ENCODE measurements around the gene CDC42EP5.

The CDC42EP5 gene

GRCh38 chr19:54424201-54424600 lies 48.9 kb downstream of the CDC42EP5 start:
- TF ChIP-seq PAX5 (IDR thresholded peaks at IDR 0.05; ENCODE audit: insufficient read depth, low read length, severe bottlenecking) (no peak), SPI1 (IDR thresholded peaks at IDR 0.05; ENCODE audit: low read depth, low read length) (no peak), POLR2AphosphoS5 (IDR thresholded peaks at IDR 0.05; ENCODE audit: low read depth, low read length) (no peak), POLR2A (IDR thresholded peaks at IDR 0.05; ENCODE audit: low read depth, low read length) (no peak), POU2F2 (IDR thresholded peaks at IDR 0.05; ENCODE audit: low read depth, low read length) (no peak), TAF1 (IDR thresholded peaks at IDR 0.05; ENCODE audit: low read depth, low read length) (no peak)
- DNase-seq (ENCODE audit: insufficient read length, low spot score) = no peak
- FAIRE-seq = no peak

DNA sequence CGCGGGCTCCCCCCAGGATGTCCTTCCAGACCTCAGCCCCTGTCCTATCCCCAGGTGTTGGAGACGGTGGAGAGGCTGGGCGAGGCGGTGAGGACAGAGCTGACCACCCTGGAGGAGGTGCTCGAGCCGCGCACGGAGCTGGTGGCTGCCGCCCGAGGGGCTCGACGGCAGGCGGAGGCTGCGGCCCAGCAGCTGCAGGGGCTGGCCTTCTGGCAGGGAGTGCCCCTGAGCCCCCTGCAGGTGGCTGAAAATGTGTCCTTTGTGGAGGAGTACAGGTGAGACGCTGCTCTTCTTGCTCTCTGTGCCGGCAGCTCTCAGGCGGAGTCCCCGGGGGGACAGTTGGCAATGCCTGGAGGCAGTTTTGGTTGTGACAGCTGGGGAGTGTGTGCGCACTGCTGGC lies 51.0 kb downstream of the CDC42EP5 start:
- FAIRE-seq = no peak
- no peak for DNase-seq (ENCODE audit: insufficient read length, low spot score)
- TF ChIP-seq PAX5 (IDR thresholded peaks at IDR 0.05; ENCODE audit: insufficient read depth, low read length, severe bottlenecking) = no peak
- no peak for TF ChIP-seq SPI1 (IDR thresholded peaks at IDR 0.05; ENCODE audit: low read depth, low read length)
- TF ChIP-seq POLR2AphosphoS5 (IDR thresholded peaks at IDR 0.05; ENCODE audit: low read depth, low read length) = no peak
- TF ChIP-seq POU2F2 (IDR thresholded peaks at IDR 0.05; ENCODE audit: low read depth, low read length) = no peak
- no peak for TF ChIP-seq POLR2A (IDR thresholded peaks at IDR 0.05; ENCODE audit: low read depth, low read length)
- no peak for TF ChIP-seq TAF1 (IDR thresholded peaks at IDR 0.05; ENCODE audit: low read depth, low read length)

DNA sequence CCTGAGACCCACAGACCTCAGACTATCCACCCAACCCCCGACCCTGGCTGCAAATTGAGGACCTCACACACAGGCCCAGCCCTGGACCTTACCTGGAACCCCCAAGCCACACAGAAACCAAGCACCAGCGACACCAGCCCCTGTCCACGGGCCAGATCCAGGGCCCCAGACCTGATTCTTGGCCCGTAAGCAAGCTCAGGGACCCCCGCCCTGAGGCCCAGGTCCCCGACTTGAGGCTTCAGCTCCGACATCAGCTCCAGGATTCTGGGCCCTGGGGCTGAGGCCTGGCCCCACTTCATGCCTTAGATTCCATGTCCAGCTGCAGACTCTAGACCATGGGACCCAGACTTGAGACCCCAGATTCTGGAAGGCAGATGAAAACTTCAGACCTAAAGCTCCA lies 51.6 kb downstream of the CDC42EP5 start:
- DNase-seq (ENCODE audit: insufficient read length, low spot score) = no peak
- TF ChIP-seq POU2F2 (IDR thresholded peaks at IDR 0.05; ENCODE audit: low read depth, low read length) (no peak), TAF1 (IDR thresholded peaks at IDR 0.05; ENCODE audit: low read depth, low read length) (no peak), SPI1 (IDR thresholded peaks at IDR 0.05; ENCODE audit: low read depth, low read length) (no peak), POLR2A (IDR thresholded peaks at IDR 0.05; ENCODE audit: low read depth, low read length) (no peak), PAX5 (IDR thresholded peaks at IDR 0.05; ENCODE audit: insufficient read depth, low read length, severe bottlenecking) (no peak)
- FAIRE-seq = no peak

DNA sequence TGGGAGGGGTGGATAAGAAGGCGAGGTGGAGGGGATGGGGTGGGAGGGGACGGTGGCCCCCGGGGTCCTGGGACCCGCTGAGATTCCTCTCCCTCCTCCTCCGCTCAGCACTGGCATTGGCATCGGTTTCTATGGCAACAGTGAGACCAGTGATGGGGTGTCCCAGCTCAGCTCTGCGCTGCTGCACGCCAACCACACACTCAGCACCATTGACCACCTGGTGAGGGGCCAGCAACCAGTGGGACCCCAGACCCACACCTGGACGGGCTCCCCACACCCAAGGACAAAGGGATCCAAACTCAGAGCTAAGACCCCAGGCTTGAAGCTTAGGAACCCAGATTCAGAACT lies 52.0 kb downstream of the CDC42EP5 start:
- FAIRE-seq (no peak), DNase-seq (ENCODE audit: insufficient read length, low spot score) (no peak)
- TF ChIP-seq POLR2A (IDR thresholded peaks at IDR 0.05; ENCODE audit: low read depth, low read length) = no peak
- no peak for TF ChIP-seq POLR2AphosphoS5 (IDR thresholded peaks at IDR 0.05; ENCODE audit: low read depth, low read length)
- no peak for TF ChIP-seq TAF1 (IDR thresholded peaks at IDR 0.05; ENCODE audit: low read depth, low read length)
- TF ChIP-seq POU2F2 (IDR thresholded peaks at IDR 0.05; ENCODE audit: low read depth, low read length) = no peak
- TF ChIP-seq PAX5 (IDR thresholded peaks at IDR 0.05; ENCODE audit: insufficient read depth, low read length, severe bottlenecking) = no peak
- no peak for TF ChIP-seq SPI1 (IDR thresholded peaks at IDR 0.05; ENCODE audit: low read depth, low read length)

GRCh38 chr19:54420383-54421168 lies 52.5 kb downstream of the CDC42EP5 start:
- no peak for FAIRE-seq
- no peak for TF ChIP-seq SPI1 (IDR thresholded peaks at IDR 0.05; ENCODE audit: low read depth, low read length)
- no peak for TF ChIP-seq POLR2AphosphoS5 (IDR thresholded peaks at IDR 0.05; ENCODE audit: low read depth, low read length)
- TF ChIP-seq TAF1 (IDR thresholded peaks at IDR 0.05; ENCODE audit: low read depth, low read length) = no peak
- TF ChIP-seq POLR2A (IDR thresholded peaks at IDR 0.05; ENCODE audit: low read depth, low read length) = no peak
- TF ChIP-seq POU2F2 (IDR thresholded peaks at IDR 0.05; ENCODE audit: low read depth, low read length) = no peak
- no peak for TF ChIP-seq PAX5 (IDR thresholded peaks at IDR 0.05; ENCODE audit: insufficient read depth, low read length, severe bottlenecking)
- DNase-seq (ENCODE audit: insufficient read length, low spot score) = no peak

- DNase-seq (ENCODE audit: insufficient read length, low spot score) = no peak
- TF ChIP-seq TAF1 (IDR thresholded peaks at IDR 0.05; ENCODE audit: low read depth, low read length) (no peak), POLR2AphosphoS5 (IDR thresholded peaks at IDR 0.05; ENCODE audit: low read depth, low read length) (no peak), POLR2A (IDR thresholded peaks at IDR 0.05; ENCODE audit: low read depth, low read length) (no peak), SPI1 (IDR thresholded peaks at IDR 0.05; ENCODE audit: low read depth, low read length) (no peak), PAX5 (IDR thresholded peaks at IDR 0.05; ENCODE audit: insufficient read depth, low read length, severe bottlenecking) (no peak), POU2F2 (IDR thresholded peaks at IDR 0.05; ENCODE audit: low read depth, low read length) (no peak)
- FAIRE-seq = no peak
Measured at GRCh38 chr19:54420068-54420382, 53.1 kb downstream of the CDC42EP5 start.

DNA sequence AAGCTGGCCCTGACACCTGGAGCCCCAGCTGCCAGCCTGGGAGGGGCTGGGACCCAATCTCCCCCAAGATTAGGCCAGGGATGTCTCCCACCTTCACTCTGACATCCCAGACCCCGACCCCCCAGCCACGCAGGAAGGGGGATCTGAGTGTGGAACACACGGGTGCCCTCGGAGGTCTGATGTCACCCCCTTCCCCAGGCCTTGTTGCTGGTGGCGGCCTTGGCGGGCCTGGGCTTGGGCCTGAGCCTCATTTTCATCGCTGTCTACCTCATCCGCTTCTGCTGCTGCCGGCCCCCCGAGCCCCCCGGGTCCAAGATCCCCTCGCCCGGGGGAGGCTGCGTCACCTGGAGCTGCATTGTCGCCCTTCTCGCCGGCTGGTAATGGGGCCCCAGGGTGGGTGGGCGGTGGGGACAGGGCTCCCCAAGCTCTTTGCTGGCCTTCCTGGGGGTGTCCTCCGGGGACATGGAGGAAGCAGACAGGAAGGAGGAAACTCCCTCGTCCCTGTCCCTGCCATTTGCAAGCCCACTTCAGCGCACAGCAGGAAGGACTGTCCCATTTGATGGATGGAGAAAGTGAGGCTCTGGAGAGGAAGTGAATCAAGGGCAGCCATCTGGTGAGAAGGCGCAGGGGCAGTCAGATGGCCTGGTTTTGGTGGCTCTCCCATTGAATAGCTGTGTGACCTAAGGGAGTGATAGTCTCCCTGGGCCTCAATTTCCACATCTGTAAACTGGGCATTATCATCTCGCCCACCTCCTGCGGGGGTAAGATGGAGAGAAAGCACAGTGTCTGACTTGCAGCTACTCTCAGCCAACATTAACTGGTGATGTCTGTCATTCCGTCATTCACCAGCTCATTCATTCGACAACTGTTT lies 53.9 kb downstream of the CDC42EP5 start:
- no peak for TF ChIP-seq PAX5 (IDR thresholded peaks at IDR 0.05; ENCODE audit: insufficient read depth, low read length, severe bottlenecking)
- TF ChIP-seq SPI1 (IDR thresholded peaks at IDR 0.05; ENCODE audit: low read depth, low read length) = peak; percentile 19; the same call in 1 of the 2 replicates
- DNase-seq (ENCODE audit: insufficient read length, low spot score) (no peak), FAIRE-seq (no peak)

DNA sequence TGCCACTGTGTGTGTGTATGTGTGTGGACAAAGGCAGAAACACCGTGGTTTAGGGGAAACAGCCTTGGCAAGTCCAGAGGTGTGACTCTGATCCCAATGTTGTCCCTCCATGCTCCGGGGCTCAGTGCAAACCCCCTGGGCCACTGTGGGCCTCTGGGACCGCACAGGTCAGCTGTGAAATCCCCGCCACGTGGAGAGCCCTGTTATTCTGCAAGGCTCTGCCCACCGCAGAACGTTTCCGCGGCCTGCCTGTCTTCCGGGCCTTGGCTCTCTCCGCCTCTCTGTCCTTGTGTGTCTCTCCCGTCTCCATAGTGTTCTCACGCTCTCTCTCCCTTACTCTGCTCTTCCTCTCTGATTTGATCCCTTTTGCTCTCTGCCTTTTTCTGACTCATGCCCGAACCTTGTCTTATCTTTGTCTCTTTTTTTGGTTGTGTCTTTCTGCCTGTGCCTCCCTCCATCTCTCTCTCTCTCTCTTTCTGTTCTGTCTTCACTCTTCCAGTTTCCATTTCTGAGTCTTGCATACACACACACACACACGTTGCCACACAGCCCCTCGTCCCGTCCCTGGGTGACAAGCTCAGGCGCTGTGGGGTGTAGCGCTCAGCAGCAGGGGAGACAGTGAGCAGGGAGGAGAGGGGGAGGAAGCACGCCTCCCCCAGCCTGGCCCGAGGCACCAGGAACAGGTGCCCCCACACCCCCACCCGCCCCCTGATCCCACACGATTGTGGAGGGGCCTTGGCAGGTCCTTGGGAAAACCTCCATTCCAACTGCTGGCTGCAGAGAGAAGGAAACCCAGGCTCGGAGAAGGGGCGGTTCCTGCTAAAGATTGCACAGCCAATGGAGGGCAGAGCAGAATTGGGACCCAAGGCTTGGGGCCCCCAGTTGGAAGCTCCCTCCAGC lies 54.8 kb downstream of the CDC42EP5 start:
- DNase-seq (ENCODE audit: insufficient read length, low spot score) (no peak), FAIRE-seq (peak; percentile 77)

More for the DNA sequence above, 54.8 kb downstream of the CDC42EP5 start:
- TF ChIP-seq POU2F2 (IDR thresholded peaks at IDR 0.05; ENCODE audit: low read depth, low read length) = no peak
- TF ChIP-seq SPI1 (IDR thresholded peaks at IDR 0.05; ENCODE audit: low read depth, low read length) = no peak
- no peak for TF ChIP-seq POLR2A (IDR thresholded peaks at IDR 0.05; ENCODE audit: low read depth, low read length)
- TF ChIP-seq POLR2AphosphoS5 (IDR thresholded peaks at IDR 0.05; ENCODE audit: low read depth, low read length) = no peak
- no peak for TF ChIP-seq PAX5 (IDR thresholded peaks at IDR 0.05; ENCODE audit: insufficient read depth, low read length, severe bottlenecking)
- no peak for TF ChIP-seq TAF1 (IDR thresholded peaks at IDR 0.05; ENCODE audit: low read depth, low read length)

Measured in GM12891 (cell line).